Neural progenitor cell (in vitro differentiated cells): ENCODE measurements around the gene ZSWIM3.

Experiments used
- CTCF ChIP-seq: fragments of 200-600 bp; sonication (generic); IDR thresholded peaks from 2 replicates; pipeline ENCODE4 v1.5.1; 2017; ENCODE audit warnings: antibody characterized with exemption, mild to moderate bottlenecking
- EZH2 ChIP-seq: fragments of 200-600 bp; sonication (generic); IDR thresholded peaks from 2 replicates; pipeline ENCODE4 v1.6.1; 2017; ENCODE audit warnings: antibody characterized with exemption, mild to moderate bottlenecking, moderate library complexity
- EZH2phosphoT487 ChIP-seq: fragments of 200-600 bp; sonication (generic); IDR thresholded peaks from 2 replicates; pipeline ENCODE4 v1.6.1; 2017; ENCODE audit warnings: antibody characterized with exemption

GRCh38 chr20:45827712-45828111, 29.7 kb upstream of the ZSWIM3 start:
- TF ChIP-seq EZH2 (no peak), EZH2phosphoT487 (no peak), CTCF (no peak)
